Nephron progenitor cell (in vitro differentiated cells): Measurements from ENCODE around the gene RNFT2.

ENCODE experiments used
- DNase-seq: peaks from one replicate; pipeline ENCODE4 v3.0.0; 2021
- H3K27ac Mint-ChIP-seq: 2 replicates; pipeline ENCODE4 v1.8.0; 2021; ENCODE audit warnings: mild to moderate bottlenecking, moderate library complexity, mixed read lengths
- H3K27me3 Mint-ChIP-seq: 2 replicates; pipeline ENCODE4 v1.8.0; 2021; ENCODE audit warnings: mild to moderate bottlenecking, low read depth, mixed read lengths; ENCODE audit not compliant: poor library complexity
- H3K36me3 Mint-ChIP-seq: 2 replicates; pipeline ENCODE4 v1.8.0; 2021; ENCODE audit warnings: low read depth, mixed read lengths
- H3K4me1 Mint-ChIP-seq: 2 replicates; pipeline ENCODE4 v1.8.0; 2021; ENCODE audit warnings: mixed read lengths
- H3K4me3 Mint-ChIP-seq: 2 replicates; pipeline ENCODE4 v1.8.0; 2021; ENCODE audit warnings: mild to moderate bottlenecking, moderate library complexity, mixed read lengths
- H3K9me3 Mint-ChIP-seq: 2 replicates; pipeline ENCODE4 v1.8.0; 2021; ENCODE audit warnings: mild to moderate bottlenecking, moderate library complexity, mixed read lengths
- TF ChIP-seq, protein P1 (sequence below): fragments of 200-600 bp; sonication (generic); IDR thresholded peaks from 2 replicates; pipeline ENCODE4 v1.5.0; 2021; ENCODE audit warnings: antibody characterized with exemption

Gene RNFT2

DNA sequence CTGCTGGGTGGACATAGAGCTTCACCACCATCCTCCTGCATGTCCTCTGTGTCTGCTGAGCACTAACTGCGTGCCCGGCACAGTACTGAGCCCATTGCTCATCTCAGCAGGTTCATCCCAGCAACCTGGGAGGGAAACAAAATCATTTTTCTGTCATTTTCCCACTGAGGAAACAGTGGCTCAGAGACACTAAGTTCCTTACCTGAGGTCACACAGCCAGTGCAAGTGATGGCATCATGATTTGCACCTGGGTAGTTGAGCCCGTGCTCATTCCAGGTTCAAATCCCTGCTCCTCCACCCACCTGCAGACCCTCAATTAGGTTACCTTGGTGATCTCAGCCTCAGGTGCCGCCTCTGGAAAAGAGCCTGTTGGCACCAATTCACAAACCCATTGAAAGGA, 23.4 kb downstream of the RNFT2 start:
- Mint-ChIP-seq H3K27me3 (no peaks in the 10 kb centered on the region), H3K4me3 (peak overlapping the region; percentile 84), H3K36me3 (peaks cover 68% of the 10 kb centered on the region), H3K9me3 (no peaks in the 10 kb centered on the region), H3K27ac (no peak overlapping the region), H3K4me1 (peaks cover 15% of the 10 kb centered on the region)
- no peak for DNase-seq
- TF ChIP-seq, protein P1, sequence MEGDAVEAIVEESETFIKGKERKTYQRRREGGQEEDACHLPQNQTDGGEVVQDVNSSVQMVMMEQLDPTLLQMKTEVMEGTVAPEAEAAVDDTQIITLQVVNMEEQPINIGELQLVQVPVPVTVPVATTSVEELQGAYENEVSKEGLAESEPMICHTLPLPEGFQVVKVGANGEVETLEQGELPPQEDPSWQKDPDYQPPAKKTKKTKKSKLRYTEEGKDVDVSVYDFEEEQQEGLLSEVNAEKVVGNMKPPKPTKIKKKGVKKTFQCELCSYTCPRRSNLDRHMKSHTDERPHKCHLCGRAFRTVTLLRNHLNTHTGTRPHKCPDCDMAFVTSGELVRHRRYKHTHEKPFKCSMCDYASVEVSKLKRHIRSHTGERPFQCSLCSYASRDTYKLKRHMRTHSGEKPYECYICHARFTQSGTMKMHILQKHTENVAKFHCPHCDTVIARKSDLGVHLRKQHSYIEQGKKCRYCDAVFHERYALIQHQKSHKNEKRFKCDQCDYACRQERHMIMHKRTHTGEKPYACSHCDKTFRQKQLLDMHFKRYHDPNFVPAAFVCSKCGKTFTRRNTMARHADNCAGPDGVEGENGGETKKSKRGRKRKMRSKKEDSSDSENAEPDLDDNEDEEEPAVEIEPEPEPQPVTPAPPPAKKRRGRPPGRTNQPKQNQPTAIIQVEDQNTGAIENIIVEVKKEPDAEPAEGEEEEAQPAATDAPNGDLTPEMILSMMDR, result no peak

DNA sequence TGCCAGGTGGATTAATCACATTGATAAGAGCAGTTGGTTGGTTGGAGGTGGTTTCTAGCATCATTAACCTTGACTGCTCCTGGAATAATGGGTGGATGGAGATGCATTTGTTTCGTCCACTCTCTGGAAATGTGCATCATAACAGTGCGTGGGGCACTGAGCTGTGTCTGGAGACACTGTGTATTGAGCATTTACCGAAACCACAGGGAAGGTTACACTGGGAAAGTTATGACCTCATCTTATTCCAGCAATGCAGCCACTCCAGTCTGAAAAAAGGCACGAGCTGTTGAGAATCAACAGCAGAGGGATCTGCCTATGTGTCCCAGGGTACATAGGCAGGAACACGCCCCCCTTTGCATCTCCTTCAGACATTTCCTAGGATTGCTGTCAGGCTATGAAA, 27.2 kb downstream of the RNFT2 start:
- Mint-ChIP-seq H3K9me3 (no peaks in the 10 kb centered on the region), H3K4me3 (no peak overlapping the region), H3K27ac (no peak overlapping the region), H3K27me3 (no peaks in the 10 kb centered on the region), H3K36me3 (peaks cover 31% of the 10 kb centered on the region), H3K4me1 (peaks cover 8% of the 10 kb centered on the region)
- TF ChIP-seq, protein P1, result no peak
- no peak for DNase-seq

DNA sequence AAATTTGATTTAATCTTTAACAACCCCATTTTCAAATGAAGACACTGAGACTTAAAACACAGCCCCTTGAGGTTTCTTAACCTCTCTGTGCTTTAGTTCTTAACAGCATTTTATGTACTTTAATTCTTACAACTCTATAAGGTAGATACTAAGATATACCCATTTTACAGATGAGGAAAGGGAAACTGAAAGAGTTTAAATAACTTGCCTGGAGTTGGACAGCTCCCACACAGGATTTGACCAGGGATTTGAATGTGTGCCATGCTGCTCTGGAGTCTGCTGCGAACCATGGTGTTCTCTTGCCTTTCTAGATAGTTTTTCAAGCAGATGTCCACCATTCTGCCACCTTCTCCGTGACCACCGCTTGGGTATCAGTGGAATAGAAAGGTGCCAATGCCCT, 28.2 kb downstream of the RNFT2 start:
- TF ChIP-seq, protein P1, result no peak
- H3K9me3 Mint-ChIP-seq, result no peaks in the 10 kb centered on the region
- H3K4me1 Mint-ChIP-seq, result no peaks in the 10 kb centered on the region
- H3K4me3 Mint-ChIP-seq, result no peak overlapping the region
- peaks cover 20% of the 10 kb centered on the region for H3K36me3 Mint-ChIP-seq
- H3K27ac Mint-ChIP-seq, result no peak overlapping the region
- no peak for DNase-seq
- no peaks in the 10 kb centered on the region for H3K27me3 Mint-ChIP-seq

DNA sequence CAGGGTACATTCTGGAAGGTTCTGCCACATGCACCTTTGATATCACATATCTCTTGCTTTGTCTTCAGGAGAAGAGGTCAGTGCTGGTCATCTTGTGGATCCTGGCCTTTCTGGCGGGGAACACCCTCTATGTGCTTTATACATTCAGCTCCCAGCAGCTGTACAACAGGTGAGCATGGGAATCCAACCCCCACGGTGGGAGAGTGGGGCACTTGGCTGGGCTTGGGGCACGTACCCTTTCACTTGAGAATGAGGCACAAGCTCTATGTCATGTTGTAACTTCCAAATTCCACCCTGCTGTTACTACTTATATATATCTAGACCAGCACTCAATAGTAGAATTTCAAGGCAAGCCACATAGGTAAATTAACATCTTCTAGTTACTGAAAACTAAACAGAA, 28.6 kb downstream of the RNFT2 start:
- H3K4me1 Mint-ChIP-seq, result no peaks in the 10 kb centered on the region
- H3K27me3 Mint-ChIP-seq, result no peaks in the 10 kb centered on the region
- H3K9me3 Mint-ChIP-seq, result no peaks in the 10 kb centered on the region
- H3K4me3 Mint-ChIP-seq, result no peak overlapping the region
- peaks cover 20% of the 10 kb centered on the region for H3K36me3 Mint-ChIP-seq
- DNase-seq, result no peak
- TF ChIP-seq, protein P1, result no peak
- H3K27ac Mint-ChIP-seq, result no peak overlapping the region

DNA sequence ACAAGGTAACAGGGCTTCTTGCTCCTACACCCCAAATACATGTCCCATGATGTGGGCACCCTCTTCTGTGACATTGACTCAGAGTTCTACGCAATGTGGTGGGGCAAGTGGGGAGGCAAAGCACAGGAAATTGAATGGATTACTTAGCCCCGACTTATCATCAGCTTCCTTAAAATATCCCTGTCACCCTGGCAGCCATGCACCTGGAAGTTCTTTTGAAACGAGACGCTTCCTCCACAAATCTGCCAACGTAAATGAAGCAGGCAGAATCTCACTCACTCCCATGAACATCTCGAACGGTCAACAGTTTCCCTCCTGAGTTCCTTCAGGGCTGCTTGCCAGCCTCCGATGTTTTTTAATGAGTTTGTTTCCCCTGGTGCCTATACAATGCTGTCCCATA, 33.5 kb downstream of the RNFT2 start:
- TF ChIP-seq, protein P1, result no peak
- H3K27ac Mint-ChIP-seq, result peak overlapping the region; percentile 74
- H3K9me3 Mint-ChIP-seq, result no peaks in the 10 kb centered on the region
- no peaks in the 10 kb centered on the region for H3K27me3 Mint-ChIP-seq
- H3K4me3 Mint-ChIP-seq, result no peak overlapping the region
- peaks cover 36% of the 10 kb centered on the region for H3K36me3 Mint-ChIP-seq
- H3K4me1 Mint-ChIP-seq, result no peaks in the 10 kb centered on the region
- DNase-seq, result no peak

DNA sequence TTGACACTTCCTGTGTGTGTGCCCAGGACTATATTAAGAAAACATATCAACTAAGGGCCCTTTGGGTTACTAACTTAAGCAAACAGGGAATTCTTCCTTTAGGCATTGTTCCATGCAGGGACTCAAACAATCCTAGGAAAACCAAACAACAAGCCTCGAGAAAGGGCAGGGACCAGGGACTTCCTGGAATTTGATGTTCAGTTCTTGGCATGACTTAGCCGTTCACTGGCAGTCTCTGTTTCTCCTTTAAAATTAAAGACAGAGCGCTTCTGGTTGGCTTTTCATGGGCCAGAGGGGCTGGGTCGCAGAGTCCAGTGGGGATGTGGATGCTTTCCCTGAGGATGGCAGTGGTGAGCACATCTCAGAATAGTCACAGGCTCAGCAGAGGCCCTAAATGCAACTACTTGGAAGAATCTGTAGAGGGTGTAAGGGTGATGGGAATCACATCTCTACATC, 35.2 kb downstream of the RNFT2 start:
- no peak overlapping the region for H3K4me3 Mint-ChIP-seq
- DNase-seq, result no peak
- no peak overlapping the region for H3K27ac Mint-ChIP-seq
- peaks cover 45% of the 10 kb centered on the region for H3K36me3 Mint-ChIP-seq
- no peaks in the 10 kb centered on the region for H3K9me3 Mint-ChIP-seq
- TF ChIP-seq, protein P1, result no peak
- no peaks in the 10 kb centered on the region for H3K27me3 Mint-ChIP-seq
- H3K4me1 Mint-ChIP-seq, result peaks cover 5% of the 10 kb centered on the region
